Endodermal cell (in vitro differentiated cells): Measurements from ENCODE around the gene AKAP13. TPM values are rescaled to one million over a fixed set of nuclear protein-coding genes. Genes with fewer than 3 reads are reported as not detected.
A peak's percentile ranks its signal among the peaks of the same experiment; 100 is the strongest.

Experiments
- DNase-seq: peaks from one replicate; pipeline ENCODE4 v3.0.0-alpha.2; 2017
- H3K27ac ChIP-seq: 2 replicates; pipeline ENCODE4 v1.5.1; 2013; ENCODE audit warnings: mild to moderate bottlenecking, low read depth, low read length, moderate library complexity
- H3K27me3 ChIP-seq: 2 replicates; pipeline ENCODE4 v1.6.1; 2013; ENCODE audit warnings: mild to moderate bottlenecking, low read length, moderate library complexity; ENCODE audit not compliant: insufficient read depth, control insufficient read depth, poor library complexity, severe bottlenecking
- H3K36me3 ChIP-seq: 2 replicates; pipeline ENCODE4 v1.7.0; 2013; ENCODE audit warnings: mild to moderate bottlenecking, low read length, moderate library complexity; ENCODE audit not compliant: control insufficient read depth, insufficient read depth
- H3K4me1 ChIP-seq: one replicate; pipeline ENCODE4 v1.7.0; 2013; ENCODE audit warnings: low read length; ENCODE audit not compliant: control insufficient read depth, insufficient read depth
- H3K4me3 ChIP-seq: 2 replicates; pipeline ENCODE4 v1.5.1; 2013; ENCODE audit warnings: mild to moderate bottlenecking, low read length, moderate library complexity
- H3K9ac ChIP-seq: 2 replicates; pipeline ENCODE4 v1.6.1; 2013; ENCODE audit warnings: mild to moderate bottlenecking, low read length, moderate library complexity; ENCODE audit not compliant: poor library complexity, severe bottlenecking; ENCODE audit errors: extremely low read depth
- H3K9me3 ChIP-seq: 2 replicates; pipeline ENCODE4 v1.6.1; 2013; ENCODE audit warnings: mild to moderate bottlenecking, low read length, moderate library complexity; ENCODE audit not compliant: control insufficient read depth
- H3K27ac Mint-ChIP-seq: 2 replicates; pipeline ENCODE4 v1.8.0; 2020; ENCODE audit warnings: mixed read lengths
- H3K27me3 Mint-ChIP-seq: 2 replicates; pipeline ENCODE4 v1.8.0; 2021; ENCODE audit warnings: mild to moderate bottlenecking, mixed read lengths; ENCODE audit not compliant: insufficient read depth
- H3K36me3 Mint-ChIP-seq: 2 replicates; pipeline ENCODE4 v1.8.0; 2020; ENCODE audit warnings: low read depth, mixed read lengths
- H3K4me1 Mint-ChIP-seq: 2 replicates; pipeline ENCODE4 v1.8.0; 2020; ENCODE audit warnings: mixed read lengths
- H3K4me3 Mint-ChIP-seq: 2 replicates; pipeline ENCODE4 v1.8.0; 2020; ENCODE audit warnings: mild to moderate bottlenecking, moderate library complexity, mixed read lengths
- H3K9me3 Mint-ChIP-seq: 2 replicates; pipeline ENCODE4 v1.8.0; 2020; ENCODE audit warnings: mild to moderate bottlenecking, mixed read lengths
- WGBS, 2 experiments: methylation state at CpG; one replicate each; pipeline versions ENCODE4 v1.1.5 to v1.1.7; 2013; ENCODE audit warnings: missing lambda C conversion rate in 2 of 2, mixed read lengths in 1 of 2; ENCODE audit not compliant: insufficient coverage in 1 of 2, insufficient read length in 1 of 2; 5-methylcytosine and 5-hydroxymethylcytosine counted together
- total RNA-seq, 2 donors: library from RNA; stranded (reverse); fragmentation: NEBNext Ultra II Directional in 1 of 2; extraction: Animal tissue kit (Norgen Biotek cat#: 25700) in 1 of 2; gene quantifications; 2 replicates in 1 of 2; 3 replicates in 1 of 2; pipeline ENCODE4 v1.2.1, GENCODE V29; 2021
- TF ChIP-seq, protein P1 (sequence below): fragments of 200-600 bp; sonication (generic); conservative IDR thresholded peaks from 2 replicates; pipeline ENCODE4 v1.5.0; 2021; ENCODE audit warnings: antibody characterized with exemption, mild to moderate bottlenecking

AKAP13 gene
- total RNA-seq, 2 donors from 2014 or later = 115 to 131 TPM

DNA sequence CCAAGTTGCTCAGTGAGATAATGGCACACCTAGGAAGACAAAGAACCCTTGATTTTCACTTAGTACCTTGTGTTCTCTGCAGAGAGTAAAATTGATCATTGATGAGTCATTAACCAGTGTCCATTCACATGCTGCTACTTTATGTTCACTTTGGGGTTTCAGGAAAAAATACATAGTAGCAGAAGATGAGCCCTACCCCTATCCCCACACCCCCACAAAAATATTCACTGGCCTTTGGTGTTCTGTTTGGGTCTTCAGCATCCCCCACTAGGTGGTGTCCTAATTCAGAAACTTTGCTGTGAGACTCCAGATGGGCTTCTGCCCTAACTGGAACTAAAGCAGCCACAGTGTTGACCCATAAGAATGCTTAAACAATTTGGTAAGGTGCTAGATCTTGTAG, 235.5 kb downstream of the AKAP13 start:
- Mint-ChIP-seq H3K4me1 (peaks cover 6% of the 10 kb centered on the region), H3K27me3 (no peaks in the 10 kb centered on the region), H3K9me3 (no peaks in the 10 kb centered on the region), H3K36me3 (peaks cover 11% of the 10 kb centered on the region), H3K4me3 (no peak overlapping the region), H3K27ac (no peak overlapping the region)
- Histone ChIP-seq H3K9me3 (no peaks in the 10 kb centered on the region), H3K36me3 (peaks cover 32% of the 10 kb centered on the region), H3K4me1 (peaks cover 12% of the 10 kb centered on the region), H3K27ac (no peak overlapping the region), H3K9ac (no peak overlapping the region), H3K4me3 (no peak overlapping the region), H3K27me3 (no peaks in the 10 kb centered on the region)
- peak; percentile 66 for DNase-seq
- TF ChIP-seq, protein P1, sequence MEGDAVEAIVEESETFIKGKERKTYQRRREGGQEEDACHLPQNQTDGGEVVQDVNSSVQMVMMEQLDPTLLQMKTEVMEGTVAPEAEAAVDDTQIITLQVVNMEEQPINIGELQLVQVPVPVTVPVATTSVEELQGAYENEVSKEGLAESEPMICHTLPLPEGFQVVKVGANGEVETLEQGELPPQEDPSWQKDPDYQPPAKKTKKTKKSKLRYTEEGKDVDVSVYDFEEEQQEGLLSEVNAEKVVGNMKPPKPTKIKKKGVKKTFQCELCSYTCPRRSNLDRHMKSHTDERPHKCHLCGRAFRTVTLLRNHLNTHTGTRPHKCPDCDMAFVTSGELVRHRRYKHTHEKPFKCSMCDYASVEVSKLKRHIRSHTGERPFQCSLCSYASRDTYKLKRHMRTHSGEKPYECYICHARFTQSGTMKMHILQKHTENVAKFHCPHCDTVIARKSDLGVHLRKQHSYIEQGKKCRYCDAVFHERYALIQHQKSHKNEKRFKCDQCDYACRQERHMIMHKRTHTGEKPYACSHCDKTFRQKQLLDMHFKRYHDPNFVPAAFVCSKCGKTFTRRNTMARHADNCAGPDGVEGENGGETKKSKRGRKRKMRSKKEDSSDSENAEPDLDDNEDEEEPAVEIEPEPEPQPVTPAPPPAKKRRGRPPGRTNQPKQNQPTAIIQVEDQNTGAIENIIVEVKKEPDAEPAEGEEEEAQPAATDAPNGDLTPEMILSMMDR = peak; percentile 81

DNA sequence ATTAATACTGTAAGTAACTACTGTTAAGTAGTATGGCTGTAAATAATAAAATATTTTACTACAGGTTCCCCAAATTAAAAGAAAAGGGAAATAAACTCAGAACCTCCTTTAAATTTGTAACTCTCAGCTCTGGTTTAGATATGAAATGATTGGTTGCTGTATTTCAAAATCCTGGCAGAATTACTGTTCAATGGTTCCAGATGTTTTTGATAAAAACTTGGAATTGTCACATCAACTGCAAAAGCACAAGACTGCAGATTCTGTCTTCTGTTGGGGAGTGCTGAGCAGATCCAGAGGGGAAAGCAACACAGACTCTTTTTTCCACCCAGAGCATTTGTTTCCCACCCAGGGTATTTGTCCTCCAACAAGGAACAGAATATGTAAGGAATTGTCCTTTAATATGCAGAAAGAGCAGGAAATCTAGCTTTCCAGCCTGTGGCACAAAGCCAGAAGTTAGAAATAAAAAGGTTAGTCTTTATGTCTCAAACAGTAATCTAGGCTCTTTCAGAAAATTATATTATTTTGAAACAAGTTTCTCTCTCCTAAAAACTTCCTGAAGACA, 236.2 kb downstream of the AKAP13 start:
- Histone ChIP-seq H3K4me1 (peaks cover 12% of the 10 kb centered on the region), H3K27ac (no peak overlapping the region), H3K4me3 (no peak overlapping the region), H3K36me3 (peaks cover 25% of the 10 kb centered on the region), H3K9me3 (no peaks in the 10 kb centered on the region), H3K9ac (no peak overlapping the region), H3K27me3 (no peaks in the 10 kb centered on the region)
- Mint-ChIP-seq H3K4me1 (peaks cover 6% of the 10 kb centered on the region), H3K27ac (no peak overlapping the region), H3K36me3 (peaks cover 5% of the 10 kb centered on the region), H3K9me3 (no peaks in the 10 kb centered on the region), H3K27me3 (no peaks in the 10 kb centered on the region), H3K4me3 (no peak overlapping the region)
- TF ChIP-seq, protein P1 = no peak
- DNase-seq = no peak

DNA sequence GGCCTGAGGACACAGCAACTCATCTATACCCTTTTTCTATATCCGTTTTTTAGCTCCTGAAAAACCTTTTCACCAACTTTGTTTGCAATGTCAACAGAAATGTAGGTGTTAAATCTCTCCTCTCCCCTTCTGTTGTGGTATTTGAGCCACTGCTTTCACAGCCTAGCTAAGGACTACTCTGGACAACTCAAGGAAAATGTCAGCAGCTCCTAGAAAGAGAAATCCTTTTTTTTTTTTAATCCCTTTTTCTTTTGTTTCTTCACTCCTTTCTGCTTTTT, 237.8 kb downstream of the AKAP13 start:
- Mint-ChIP-seq H3K4me3 (no peak overlapping the region), H3K36me3 (no peaks in the 10 kb centered on the region), H3K27ac (no peak overlapping the region), H3K4me1 (peaks cover 9% of the 10 kb centered on the region), H3K27me3 (no peaks in the 10 kb centered on the region), H3K9me3 (no peaks in the 10 kb centered on the region)
- Histone ChIP-seq H3K4me1 (peaks cover 12% of the 10 kb centered on the region), H3K4me3 (peak overlapping the region; percentile 38), H3K9ac (no peak overlapping the region), H3K36me3 (peaks cover 16% of the 10 kb centered on the region), H3K27me3 (no peaks in the 10 kb centered on the region), H3K9me3 (no peaks in the 10 kb centered on the region), H3K27ac (peak overlapping the region; percentile 74)
- 29% methylated on average over 1 of the region's 1 CpG; no CpG with 5 or more reads in 1 of the 2 experiments for WGBS, 2 experiments
- DNase-seq = no peak
- TF ChIP-seq, protein P1 = no peak
